ENCODE data around the gene SLC25A19.

SLC25A19 gene

GRCh38 chr17:75241502-75241901 lies 47.7 kb downstream of the SLC25A19 start:
- DNase-seq (ENCODE audit: low read depth in 2 of 2), result no peak

GRCh38 chr17:75241143-75241430 lies 48.1 kb downstream of the SLC25A19 start:
- no peak for DNase-seq (ENCODE audit: low read depth in 2 of 2)

- DNase-seq (ENCODE audit: low read depth in 2 of 2), result peak; percentile 25 to 49
These were observed 48.7 kb downstream of the SLC25A19 start for GRCh38 chr17:75240394-75241142.

GRCh38 chr17:75239778-75240393 lies 49.3 kb downstream of the SLC25A19 start:
- DNase-seq (ENCODE audit: low read depth in 2 of 2), result no peak

GRCh38 chr17:75239214-75239613 lies 50.0 kb downstream of the SLC25A19 start:
- DNase-seq (ENCODE audit: low read depth in 2 of 2), result no peak

GRCh38 chr17:75238684-75239191 lies 50.5 kb downstream of the SLC25A19 start:
- DNase-seq (ENCODE audit: low read depth in 2 of 2), result peak; percentile 45 to 59

- DNase-seq (ENCODE audit: low read depth in 2 of 2), result no peak
These were observed 51.1 kb downstream of the SLC25A19 start for GRCh38 chr17:75238020-75238580.

GRCh38 chr17:75237100-75238014 lies 51.9 kb downstream of the SLC25A19 start:
- no peak for DNase-seq (ENCODE audit: low read depth in 2 of 2)

GRCh38 chr17:75232786-75233185 lies 56.4 kb downstream of the SLC25A19 start:
- DNase-seq (ENCODE audit: low read depth in 2 of 2), result no peak

- no peak for DNase-seq (ENCODE audit: low read depth in 2 of 2)
These were observed 57.3 kb downstream of the SLC25A19 start for GRCh38 chr17:75231741-75232464.

GRCh38 chr17:75231071-75231470 lies 58.2 kb downstream of the SLC25A19 start:
- DNase-seq (ENCODE audit: low read depth in 2 of 2), result no peak

GRCh38 chr17:75228847-75229246 lies 60.4 kb downstream of the SLC25A19 start:
- DNase-seq (ENCODE audit: low read depth in 2 of 2), result no peak

GRCh38 chr17:75228305-75228704 lies 60.9 kb downstream of the SLC25A19 start:
- no peak for DNase-seq (ENCODE audit: low read depth in 2 of 2)

GRCh38 chr17:75227729-75228128 lies 61.5 kb downstream of the SLC25A19 start:
- no peak for DNase-seq (ENCODE audit: low read depth in 2 of 2)

- DNase-seq (ENCODE audit: low read depth in 2 of 2), result no peak
These were observed 64.2 kb downstream of the SLC25A19 start for GRCh38 chr17:75225016-75225415.
